NAMALWA (cell line): ENCODE measurements around the gene ANAPC5.
A peak's percentile ranks its signal among the peaks of the same experiment; 100 is the strongest.
"Not testable (repeated sequence)": the region's sequence is repeated elsewhere in the genome, so short reads cannot be mapped to it uniquely, and the experiment has no call there.

Source experiments
- DNase-seq: peaks from one replicate; pipeline ENCODE4 v3.0.0-alpha.2; 2015; ENCODE audit warnings: low spot score

Gene ANAPC5

DNA sequence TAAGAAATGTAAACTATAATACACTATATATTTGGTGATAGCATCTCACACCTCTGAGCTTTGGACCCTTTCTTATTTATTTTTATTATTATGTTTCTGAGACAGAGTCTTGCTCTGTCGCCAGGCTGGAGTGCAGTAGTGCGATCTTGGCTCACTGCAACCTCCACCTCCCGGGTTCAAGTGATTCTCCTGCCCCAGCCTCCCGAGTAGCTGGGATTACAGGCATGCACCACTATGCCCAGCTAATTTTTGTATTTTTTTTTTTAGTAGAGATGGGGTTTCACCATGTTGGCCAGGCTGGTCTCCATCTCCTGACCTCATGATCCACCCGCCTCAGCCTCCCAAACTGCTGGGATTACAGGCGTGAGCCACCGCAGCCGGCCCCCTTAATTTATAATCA lies 44.8 kb downstream of the ANAPC5 start:
- DNase-seq = not testable (repeated sequence)

DNA sequence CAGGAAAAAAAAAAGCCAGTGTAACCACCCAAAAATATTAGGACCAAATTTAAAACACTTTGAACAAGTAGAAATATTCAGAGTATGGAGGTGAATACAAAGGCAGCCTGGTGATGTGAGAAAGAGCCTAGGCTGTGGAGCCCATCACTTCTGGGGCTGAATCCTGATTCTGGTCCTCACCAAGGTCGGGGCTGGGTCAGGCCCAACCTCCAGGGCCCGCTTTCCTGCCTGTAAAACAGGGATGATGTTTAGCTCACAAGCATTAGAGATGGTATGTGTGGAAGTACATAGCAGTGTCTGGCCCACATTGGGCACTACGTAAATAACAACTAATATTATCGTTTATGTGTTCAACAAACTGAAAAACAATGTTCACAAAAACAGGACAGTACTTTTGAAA lies 47.9 kb downstream of the ANAPC5 start:
- DNase-seq = no peak

DNA sequence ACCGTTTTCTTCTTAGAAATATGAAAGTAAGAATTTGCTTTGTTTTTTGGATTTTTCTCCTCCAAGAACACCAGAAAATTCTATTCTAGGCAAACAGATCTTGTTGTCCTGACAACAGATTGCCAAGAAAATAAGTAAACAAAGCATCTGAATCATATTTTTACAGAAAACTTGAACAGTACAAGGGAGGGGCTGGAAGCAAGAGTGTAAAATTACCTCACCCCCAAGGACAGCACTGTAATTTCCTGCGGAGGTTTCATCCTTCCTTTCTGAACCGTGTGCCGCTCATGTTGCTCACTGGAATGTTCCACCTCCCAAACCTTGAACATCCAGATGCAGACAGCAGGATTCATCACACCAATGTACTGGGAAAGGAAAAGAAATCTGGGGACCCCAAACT lies 50.3 kb downstream of the ANAPC5 start:
- DNase-seq = no peak

DNA sequence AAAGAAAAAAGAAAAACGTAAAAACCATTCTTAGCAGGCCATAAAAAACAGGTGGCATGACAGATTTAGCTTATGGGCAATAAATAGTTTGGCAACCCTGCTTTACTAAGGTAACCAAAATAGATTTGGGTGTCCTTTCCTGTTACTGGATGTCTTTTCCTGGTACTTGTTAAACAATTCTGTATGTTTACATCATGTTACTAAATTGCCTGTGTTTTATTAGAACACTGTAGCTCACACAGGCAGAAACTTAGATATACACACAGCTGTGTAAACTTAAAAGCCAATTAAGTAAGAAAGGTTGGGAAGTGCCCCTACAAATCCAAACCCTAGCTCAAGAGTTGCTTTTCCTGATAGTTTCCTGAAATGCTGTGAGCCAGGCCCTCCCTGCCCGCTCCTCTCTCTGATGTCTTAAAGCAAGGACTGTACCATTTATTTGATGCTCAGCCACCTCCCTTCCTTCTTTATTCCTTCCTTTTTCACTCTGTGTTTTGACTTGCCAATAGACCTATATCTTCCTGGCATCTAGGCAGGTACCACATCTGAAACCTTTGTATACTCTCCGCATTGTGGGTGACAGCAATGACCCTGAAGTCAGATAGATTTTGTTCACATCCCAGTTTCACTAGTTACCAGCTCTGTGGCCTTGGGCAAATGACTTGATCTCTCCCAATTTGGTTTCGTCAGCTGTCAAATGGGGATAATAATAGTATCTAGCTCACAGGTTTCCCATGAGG lies 52.0 kb downstream of the ANAPC5 start:
- no peak for DNase-seq

DNA sequence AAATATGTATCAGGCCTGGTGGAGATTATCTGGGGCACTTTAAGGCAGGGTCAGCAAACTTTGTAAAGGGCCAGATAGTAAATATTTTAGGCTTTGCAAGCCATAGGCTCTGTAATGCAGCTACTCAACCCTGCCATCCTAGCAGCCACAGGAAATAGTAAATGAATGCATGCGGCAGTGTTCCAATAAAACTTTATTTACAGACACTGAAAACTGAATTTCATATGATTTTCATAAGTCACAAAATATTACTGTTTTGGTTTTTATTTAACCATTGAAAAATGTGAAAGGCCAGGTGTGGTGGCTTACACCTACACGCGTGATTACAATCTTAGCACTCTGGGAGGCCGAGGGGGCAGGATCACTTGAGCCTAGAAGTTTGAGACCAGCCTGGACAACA lies 52.5 kb downstream of the ANAPC5 start:
- no peak for DNase-seq

DNA sequence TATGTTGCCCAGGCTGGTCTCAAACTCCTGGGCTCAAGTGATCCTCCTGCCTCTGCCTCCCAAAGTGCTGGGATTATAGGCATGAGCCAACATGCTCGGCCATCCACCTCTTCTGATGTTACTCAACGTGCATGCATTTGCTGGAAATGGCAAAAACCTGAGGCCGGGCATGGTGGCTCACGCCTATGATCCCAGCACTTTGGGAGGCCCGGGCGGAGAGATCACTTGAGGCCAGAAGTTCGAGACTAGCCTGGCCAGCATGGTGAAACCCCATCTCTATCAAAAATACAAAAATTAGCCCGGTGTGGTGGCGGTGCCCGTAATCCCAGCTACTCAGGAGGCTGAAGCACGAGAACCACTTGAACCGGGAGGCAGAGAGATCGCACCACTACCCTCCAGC lies 53.8 kb downstream of the ANAPC5 start:
- not testable (repeated sequence) for DNase-seq

DNA sequence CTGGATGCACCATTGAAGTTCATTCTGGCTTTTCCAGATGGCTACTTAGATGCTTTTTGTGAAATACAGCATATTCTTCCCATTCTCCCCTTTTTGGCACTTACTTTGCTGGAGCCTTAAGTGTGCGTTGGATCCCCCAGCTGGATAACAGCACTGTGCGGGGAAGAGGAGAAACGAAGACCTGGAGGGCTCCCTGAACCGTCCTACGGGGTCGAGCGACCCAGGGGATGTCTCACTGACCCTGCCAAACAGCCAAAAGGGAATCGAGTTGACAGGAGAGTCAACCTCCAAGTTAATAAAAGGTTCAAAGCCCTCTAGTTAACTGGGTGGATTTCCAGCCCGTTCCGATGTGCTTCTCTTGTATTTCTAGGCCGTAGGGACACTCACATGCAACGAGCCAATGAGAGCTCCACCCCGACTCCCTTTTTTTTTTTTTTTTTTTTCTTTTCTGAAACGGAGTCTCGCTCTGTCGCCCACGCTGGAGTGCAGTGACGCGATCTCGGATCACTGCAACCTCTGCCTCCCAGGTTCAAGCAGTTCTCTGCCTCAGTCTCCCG lies 54.7 kb downstream of the ANAPC5 start:
- DNase-seq = peak; percentile 31

DNA sequence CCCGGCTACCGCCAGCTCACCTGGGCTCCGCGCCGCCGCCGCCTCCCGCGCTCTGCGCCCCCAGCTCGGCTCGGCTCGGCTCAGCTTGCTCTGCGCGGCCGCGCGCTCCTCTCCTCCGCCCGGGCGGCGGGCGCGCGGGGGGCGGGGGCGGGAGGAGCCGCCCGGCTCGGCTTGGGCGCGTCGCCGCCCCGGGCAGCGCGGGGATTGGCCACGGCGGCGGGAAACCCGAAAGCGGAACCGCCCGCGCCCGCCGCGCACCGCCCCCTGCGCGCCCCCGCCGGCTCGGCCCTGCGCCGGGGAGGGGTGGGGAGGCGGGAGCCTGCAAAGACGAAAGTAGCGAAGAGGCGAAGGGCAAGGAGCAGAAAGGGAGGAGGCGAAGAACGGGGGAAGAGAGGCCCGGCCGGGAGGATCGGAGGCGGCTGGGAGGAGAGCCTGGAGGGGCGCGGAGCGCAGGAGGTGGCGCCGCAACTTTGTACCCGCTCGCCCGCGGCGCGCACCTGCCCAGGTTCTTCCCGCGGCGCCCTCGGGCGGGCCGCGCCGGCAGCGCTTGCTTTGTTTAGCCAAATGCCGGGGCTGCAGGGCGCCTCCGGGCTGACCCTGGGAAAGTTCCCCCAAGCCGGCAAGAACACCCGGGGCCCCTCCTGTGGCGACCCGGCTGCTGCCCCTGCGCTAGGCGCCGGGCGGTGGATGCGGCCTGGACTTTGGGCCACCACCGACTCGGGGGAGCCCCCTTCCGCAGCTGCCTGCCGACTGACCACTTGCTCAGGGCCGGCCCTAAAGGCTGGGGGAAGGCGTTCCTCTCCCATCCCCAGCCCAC lies 55.4 kb downstream of the ANAPC5 start, which contains the start of gene CAMKK2:
TSS of gene CAMKK2 (minus strand) at position 92 of the 817 bp plus-strand sequence. CDS start 22,183 bp downstream, outside the sequence.
- DNase-seq = peak; percentile 86

DNA sequence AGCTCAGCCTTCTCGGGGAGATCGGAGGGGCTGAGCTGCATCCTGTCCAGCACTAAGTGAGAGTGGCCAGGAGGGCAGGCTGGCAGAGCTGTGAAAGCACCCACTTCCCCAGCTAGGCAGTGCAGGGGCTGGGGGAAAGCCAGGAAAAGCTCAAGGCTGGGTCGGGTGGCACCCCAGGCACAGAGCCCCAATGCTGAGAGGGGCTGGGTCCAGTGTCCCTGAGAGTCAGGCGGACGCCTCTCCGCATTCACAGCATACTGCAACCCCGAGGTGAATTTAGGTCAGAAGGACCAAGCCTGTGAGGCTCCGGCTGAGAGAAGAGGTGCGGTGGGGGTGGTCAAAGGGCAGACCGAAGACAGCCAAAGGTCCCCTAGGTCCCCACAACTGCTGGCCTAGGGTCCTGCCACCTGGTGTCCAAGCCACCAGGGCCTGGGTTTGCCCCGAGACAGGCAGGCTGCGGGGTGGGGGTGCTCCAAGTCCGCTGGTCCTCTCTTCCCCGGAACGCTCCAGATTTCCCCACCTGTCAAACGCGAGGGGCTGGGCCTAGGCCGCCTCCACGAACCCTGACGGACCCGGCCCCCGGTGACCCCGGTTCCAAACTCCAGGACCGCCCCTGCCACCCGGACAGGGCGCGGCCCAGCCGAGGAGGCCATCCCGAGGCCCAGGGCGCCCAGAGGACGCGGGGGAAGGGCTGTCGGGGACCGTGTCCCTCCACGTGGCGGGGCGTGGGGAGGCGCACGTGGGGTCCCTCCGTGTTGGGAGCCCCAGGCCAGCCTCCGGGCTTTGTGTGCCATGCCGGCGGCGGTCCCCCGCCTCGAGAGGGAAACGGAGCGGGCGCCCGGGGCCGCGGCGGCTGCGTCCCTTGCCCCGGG lies 56.2 kb downstream of the ANAPC5 start:
- peak; percentile 40 for DNase-seq

DNA sequence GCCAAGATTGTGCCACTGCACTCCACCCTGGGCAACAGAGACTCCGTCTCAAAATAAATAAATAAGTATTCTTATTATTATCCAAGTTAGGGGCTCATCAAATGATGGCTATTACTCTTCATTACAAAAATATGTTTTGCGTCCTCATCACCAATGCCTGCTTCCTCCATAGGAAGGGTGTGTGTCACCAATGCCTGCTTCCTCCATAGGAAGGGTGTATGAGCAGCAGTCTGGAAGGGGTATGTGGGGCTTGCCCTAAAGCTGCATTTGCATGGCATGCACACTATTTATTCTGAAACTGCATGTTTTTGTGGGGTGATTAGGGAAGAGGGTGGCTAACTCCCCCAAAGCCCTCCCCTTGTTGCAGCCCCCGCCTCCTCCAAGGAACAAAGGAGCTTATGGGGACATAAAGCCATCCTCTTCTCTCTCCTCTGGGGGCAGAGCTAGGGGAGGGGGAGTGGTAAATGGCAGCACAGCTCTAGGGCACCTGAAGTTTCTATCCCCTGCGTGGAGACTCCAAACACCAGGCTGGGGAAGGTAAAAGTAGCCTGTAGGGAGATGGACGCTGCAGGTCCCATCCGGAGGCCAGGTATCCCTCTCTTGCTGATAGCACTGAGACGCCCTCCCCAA lies 57.0 kb downstream of the ANAPC5 start:
- peak; percentile 64 for DNase-seq

DNA sequence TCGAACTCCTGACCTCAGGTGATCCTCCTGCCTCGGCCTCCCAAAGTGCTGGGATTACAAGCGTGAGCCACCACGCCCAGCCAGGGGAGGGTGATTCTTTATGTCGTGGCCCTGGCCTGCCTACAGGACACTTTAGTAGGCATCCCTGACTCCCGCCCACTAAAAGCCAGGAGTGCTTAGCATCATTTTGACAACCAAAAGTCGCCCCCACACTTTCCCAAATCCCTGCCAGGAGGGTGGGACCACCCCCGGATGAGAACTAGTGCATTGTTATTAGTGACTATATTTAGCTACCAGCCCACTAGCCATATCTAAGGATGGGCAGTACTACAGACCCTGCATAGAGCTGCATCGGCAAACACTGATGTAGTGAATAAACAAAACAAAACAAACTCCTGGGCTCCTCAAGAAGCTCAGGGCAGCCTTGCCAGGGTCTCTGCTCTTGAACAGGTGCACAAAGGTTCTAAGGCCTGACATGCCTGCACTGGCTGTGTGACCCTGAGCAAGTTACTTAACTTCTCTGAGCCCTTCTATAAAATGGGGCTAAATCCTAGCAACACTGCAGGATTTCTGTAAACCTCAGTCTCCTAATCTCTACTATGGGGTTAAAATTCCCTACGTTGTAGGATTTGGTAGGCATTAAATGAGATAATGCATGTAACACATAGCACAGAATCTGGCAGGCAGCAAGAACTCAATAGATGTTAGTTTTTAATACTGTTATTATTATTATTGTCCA lies 57.9 kb downstream of the ANAPC5 start:
- no peak for DNase-seq

DNA sequence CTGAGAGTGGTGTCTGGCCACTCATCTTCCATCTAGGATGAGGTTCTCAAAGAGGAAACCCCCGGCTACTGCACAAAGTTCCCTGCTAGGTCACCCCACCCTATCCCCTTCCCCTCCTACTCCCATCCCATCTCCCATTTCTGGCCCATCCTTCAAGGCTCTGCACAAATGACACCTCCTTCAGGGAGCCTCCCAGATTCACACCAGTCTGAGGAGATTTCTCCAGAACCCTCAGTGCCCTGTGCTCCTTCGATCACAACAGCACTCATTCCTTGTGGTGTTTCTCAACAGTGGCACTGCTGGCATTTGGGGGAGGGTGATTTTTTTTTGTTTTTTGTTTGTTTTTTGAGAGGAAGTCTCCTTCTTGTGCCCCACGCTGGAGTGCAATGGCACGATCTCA lies 58.6 kb downstream of the ANAPC5 start:
- no peak for DNase-seq

DNA sequence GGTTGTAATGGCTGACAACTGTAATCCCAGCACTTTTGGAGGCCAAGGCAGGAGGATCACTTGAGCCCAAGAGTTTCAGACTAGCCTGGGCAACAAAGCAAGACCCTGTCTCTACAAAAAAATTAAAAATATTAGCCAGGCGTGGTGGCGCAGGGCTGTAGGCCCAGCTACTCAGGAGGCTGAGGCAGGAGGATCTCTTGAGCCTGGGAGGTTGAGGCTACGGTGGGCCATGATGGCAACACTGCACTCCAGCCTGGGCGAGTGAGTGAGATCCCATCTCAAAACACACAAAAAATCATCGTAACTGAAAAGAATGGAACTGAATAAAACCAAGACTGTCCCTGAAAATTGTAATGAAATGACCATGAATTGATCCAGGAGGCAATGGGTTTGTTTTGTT lies 61.8 kb downstream of the ANAPC5 start:
- no peak for DNase-seq

DNA sequence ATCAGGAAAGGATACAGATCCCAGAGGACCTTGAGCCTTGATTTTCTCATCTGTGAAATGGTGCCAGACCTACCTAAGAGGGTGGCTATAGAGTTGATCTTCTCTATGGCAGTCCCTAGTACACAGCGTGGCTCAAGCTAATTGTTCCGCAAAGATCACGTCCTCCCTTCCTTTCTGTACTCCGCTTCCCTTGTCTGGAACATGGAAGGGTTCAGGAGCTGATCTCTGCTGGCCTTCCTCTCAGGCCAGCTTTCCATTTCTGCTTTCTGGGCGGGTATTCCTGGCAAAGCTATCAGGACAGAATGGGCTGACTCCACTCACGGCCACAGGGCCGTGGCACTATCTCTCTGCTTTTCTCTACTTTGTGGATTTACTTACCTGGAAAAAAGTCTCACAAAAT lies 62.2 kb downstream of the ANAPC5 start:
- no peak for DNase-seq

DNA sequence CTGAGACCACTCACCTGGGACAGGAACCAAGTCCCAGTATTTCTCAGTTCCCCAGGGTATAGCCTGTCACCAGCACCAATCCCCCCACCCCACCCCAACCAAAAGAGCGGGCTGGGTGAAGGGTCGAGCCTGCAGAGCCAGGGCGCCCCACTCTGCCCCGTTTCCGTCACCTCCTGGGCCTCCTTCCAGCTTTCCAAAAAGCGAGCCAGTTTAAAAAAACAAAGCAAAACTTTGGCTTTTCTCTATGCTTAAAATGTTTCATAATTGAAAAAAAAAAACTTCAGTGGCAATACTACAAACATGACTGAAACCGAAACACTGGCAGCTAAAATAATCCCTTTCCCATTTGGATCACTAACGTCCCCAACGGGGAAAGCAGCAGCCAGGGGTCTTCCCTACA lies 63.2 kb downstream of the ANAPC5 start:
- no peak for DNase-seq

DNA sequence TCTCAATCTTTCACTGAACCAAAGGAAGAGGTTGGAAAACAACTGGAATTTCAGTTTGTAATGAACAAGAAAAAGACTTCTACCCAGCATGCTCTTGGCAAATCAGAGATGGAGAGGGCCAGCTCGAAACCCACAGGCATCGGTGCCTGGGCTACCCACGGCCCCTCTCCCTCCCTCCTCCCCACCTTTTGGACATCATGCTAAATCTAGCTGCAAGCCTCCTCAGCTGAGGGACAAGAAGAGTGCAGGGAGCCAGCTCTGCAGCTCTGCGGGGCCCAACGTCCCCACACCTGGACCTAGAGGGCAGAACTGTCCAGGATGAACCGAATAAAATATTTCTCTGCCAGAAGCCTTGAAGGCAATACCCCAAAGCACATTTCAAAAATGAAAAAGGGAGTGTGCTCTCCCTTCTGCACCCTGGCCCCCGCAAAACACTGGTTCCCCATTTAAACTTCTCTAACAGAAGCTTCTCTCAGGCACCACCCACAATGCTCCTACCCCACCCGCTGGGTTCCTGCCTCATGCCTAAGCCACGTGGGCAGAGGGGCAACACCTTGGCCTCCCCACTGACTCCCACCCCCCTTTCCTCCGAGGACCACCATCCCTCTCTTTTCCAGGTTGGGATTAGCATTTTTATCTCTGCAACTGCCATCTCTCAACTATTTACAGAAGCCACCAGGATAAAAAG lies 63.9 kb downstream of the ANAPC5 start:
- DNase-seq = no peak

DNA sequence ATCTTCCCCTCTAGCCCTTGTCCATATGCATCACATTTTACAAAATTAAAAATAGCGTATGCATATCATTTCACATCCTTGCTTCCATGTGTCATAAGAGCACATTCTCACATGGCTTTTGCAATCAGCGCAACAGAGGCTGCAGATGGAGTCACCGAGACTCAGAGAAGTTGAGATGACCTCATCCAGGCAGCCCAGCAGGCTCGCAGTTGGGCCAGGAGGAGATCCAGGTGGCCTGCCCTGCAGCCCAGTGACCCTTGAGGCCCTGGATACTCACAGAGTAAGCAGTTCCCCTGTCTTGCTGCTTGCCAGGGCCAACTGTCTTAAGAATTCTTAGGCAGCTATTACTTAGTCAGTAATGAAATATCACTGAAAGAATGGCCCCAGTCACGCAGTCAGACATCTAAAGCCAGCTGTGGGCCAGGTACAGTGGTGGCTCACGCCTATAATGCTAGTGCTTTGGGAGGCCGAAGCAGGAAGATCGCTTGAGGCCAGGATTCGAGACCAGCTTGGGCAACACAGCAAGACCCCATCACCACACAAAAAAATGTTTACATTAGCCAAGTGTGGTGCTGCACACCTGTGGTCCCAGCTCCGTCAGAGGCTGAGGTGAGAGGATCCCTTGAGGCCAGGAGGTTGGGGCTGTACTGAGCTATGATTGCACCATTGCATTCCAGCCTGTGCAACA lies 64.8 kb downstream of the ANAPC5 start:
- no peak for DNase-seq

DNA sequence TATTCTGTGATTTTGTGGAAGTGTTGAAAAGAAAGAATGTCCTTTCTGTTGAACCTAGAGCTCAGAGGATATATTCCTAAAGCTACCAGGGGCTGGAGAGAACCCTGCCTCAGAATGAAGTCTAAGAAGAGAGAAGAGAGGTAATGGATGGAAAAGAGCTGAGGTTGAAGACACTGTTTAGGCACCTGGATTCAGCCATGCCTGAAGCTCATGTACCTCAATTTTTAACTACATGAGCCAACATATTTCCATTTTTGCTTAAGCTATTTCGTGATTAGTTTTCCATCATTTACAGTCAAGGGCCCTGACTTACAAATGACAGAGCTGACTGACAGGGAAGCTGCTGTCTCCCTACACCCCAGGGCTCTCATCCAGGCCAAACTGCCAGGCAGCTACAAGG lies 66.4 kb downstream of the ANAPC5 start:
- DNase-seq = no peak

DNA sequence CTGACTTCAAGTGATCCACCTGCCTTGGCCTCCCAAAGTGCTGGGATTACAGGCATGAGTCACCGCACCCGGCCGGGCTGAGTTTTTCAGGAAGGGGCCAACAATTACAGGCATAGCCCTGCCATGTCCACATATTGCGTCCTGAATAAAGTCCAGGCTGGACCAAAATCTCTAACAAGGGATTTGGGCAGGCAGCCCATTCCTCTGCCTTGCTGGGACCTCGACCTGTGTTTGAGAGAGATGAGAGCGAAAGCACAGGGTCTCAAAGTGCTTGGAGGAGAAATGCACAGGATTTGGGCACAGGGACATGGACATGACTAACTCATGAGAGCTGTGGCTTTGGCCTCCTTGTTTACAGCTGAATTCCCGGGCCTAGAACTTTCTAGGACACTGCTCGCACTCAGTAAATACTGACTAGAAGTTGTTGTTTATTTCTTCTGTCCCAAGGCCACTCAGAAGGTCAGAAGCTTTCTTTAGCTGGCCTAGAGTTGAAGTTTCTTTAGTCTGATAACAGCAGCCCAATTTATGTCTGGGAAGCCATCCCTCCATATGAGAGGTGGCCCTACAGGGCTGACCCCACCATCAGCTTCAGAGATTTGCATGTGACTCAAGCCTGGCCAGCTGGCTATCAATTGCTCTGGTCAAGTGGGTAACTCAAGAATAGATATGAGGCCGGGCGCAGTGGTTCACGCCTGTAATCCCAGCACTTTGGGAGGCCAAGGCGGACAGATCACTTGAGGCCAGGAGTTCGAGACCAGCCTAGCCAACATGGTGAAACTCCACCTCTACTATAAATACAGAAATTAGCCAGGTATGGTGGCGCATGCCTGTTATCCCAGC lies 67.4 kb downstream of the ANAPC5 start:
- DNase-seq = no peak
